NT2/D1 (cell line): Measurements from ENCODE around the gene WASF2.

Experiments
- YY1 ChIP-seq: IDR thresholded peaks from 2 replicates; pipeline ENCODE4 v1.6.1; 2011; ENCODE audit not compliant: insufficient read length, insufficient read depth
- ZNF274 ChIP-seq: IDR thresholded peaks from 2 replicates; pipeline ENCODE4 v1.6.1; 2011; ENCODE audit warnings: mild to moderate bottlenecking, low read depth, low read length

GRCh38 chr1:27503033-27503432, 13.1 kb upstream of the WASF2 start:
- TF ChIP-seq ZNF274, result no peak
- no peak for TF ChIP-seq YY1
